ENCODE data around the gene ARHGAP10.

The ARHGAP10 gene

DNA sequence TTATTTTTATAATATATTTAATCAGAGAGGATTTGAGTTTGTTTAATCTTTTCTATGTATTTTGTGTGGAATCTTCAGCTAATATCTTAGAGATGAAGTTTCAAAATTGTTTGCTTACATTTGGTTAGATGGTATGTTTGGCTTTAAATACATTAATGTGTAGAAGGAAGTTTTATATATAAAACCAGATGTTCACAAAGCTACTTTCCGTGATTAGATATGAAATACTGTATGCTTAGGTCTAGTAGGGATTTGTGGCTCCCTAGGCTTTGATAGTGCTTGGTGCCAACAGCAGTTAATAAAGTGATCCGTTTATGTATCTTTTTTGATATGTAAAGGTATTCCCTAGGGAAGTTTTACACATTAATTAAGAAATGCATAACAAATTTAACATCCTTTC is 223.0 kb downstream of the ARHGAP10 start:
- no peak overlapping the region for H3K4me3 ChIP-seq (ENCODE audit: low read depth, low read length)
- H3K27me3 ChIP-seq (ENCODE audit: control insufficient read depth, insufficient read depth, low read length), result no peaks in the 10 kb centered on the region
- 0 out of 2 replicates have a peak, but pooled peaks cover 2% of the 10 kb centered on the region for H3K36me3 ChIP-seq (ENCODE audit: control insufficient read depth, insufficient read depth, low read length)
- H3K9ac ChIP-seq (ENCODE audit: low read length), result no peak overlapping the region
- H3K9me3 ChIP-seq (ENCODE audit: control insufficient read depth, insufficient read depth, low read depth, low read length), result no peaks in the 10 kb centered on the region
- H3K27ac ChIP-seq (ENCODE audit: low read depth, low read length), result no peak overlapping the region
- H3K4me1 ChIP-seq (ENCODE audit: control insufficient read depth, insufficient read depth, low read length), result peaks cover 14% of the 10 kb centered on the region; the same call in 1 of the 2 replicates

DNA sequence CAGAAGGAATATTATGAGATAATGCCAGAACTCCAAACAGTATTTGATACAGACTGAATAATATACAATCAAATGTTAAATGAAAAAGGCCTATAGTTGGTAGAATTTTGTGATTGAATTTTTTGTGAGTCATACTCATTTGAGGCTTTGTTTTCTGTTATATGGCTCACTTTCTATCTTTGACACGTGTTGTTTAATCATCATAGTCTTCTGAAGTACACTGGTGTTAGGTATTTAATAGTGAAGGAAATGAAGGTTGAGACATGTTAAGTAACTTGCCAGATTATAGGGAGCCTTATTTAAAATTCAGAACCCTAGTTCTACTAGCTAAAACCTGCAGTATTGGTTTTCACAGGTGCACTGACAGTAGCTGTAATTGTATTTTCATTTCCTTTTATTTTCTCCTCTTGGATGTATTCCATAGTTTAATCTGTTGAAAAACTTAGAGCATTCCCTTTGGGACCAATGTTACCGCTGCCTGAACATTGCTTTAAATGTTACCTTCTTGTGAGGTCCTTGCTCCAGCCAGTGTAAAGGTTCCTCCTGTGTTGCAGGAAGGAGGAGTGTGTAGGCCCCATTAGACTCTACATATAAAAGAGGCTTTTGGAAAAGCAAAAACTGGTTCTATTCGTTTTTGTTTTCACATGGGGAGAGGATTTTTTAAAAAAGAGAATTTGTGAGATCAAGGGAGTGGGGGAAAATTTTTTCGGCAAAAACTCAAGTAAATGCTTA is 224.1 kb downstream of the ARHGAP10 start:
- H3K36me3 ChIP-seq (ENCODE audit: control insufficient read depth, insufficient read depth, low read length), result 0 out of 2 replicates have a peak, but pooled peaks cover 2% of the 10 kb centered on the region
- H3K27me3 ChIP-seq (ENCODE audit: control insufficient read depth, insufficient read depth, low read length), result no peaks in the 10 kb centered on the region
- H3K9ac ChIP-seq (ENCODE audit: low read length), result no peak overlapping the region
- H3K27ac ChIP-seq (ENCODE audit: low read depth, low read length), result no peak overlapping the region
- no peaks in the 10 kb centered on the region for H3K9me3 ChIP-seq (ENCODE audit: control insufficient read depth, insufficient read depth, low read depth, low read length)
- H3K4me1 ChIP-seq (ENCODE audit: control insufficient read depth, insufficient read depth, low read length), result peaks cover 14% of the 10 kb centered on the region; the same call in 1 of the 2 replicates
- no peak overlapping the region for H3K4me3 ChIP-seq (ENCODE audit: low read depth, low read length)

DNA sequence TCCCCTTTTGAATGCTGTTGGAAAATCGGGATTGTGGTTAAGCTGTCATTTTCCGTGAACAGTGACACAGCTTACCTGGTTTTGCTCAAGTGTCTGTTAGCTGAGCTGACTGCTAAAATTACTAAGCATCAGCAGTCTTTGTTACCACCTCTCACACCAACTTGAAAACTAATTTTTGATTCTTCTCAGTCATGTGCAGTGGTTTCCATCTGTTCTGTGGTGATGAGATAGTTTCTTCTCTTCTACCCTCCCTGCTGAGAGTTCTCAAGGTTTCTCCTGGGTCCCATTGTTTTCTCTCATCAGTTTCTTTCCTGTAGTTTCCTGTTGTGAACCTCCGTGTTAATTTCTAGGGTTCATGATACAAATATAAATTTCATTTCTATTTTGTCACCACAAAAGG is 225.6 kb downstream of the ARHGAP10 start:
- H3K36me3 ChIP-seq (ENCODE audit: control insufficient read depth, insufficient read depth, low read length), result no peaks in the 10 kb centered on the region
- no peaks in the 10 kb centered on the region for H3K27me3 ChIP-seq (ENCODE audit: control insufficient read depth, insufficient read depth, low read length)
- no peak overlapping the region for H3K27ac ChIP-seq (ENCODE audit: low read depth, low read length)
- H3K9ac ChIP-seq (ENCODE audit: low read length), result no peak overlapping the region
- no peak overlapping the region for H3K4me3 ChIP-seq (ENCODE audit: low read depth, low read length)
- no peaks in the 10 kb centered on the region for H3K9me3 ChIP-seq (ENCODE audit: control insufficient read depth, insufficient read depth, low read depth, low read length)
- peaks cover 14% of the 10 kb centered on the region; the same call in 1 of the 2 replicates for H3K4me1 ChIP-seq (ENCODE audit: control insufficient read depth, insufficient read depth, low read length)

DNA sequence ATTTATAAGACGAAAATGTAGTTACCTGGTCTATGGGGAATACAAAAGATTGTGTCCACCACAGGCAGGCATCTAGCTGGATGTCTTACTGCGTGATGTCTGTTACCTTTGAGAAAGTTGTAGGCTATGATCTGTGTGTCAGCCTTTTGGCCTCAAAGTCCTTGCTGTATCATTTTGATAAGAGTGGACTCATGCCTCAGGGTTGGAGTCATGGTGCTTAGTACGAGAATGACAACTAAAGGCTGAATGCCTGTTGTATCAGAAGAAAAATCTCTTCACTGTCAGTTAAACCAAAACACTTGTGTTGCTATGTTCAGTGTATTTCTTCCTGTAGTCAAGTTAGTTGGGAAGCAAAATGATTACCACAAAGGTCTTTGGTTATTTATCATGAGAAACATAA is 226.2 kb downstream of the ARHGAP10 start:
- no peaks in the 10 kb centered on the region for H3K36me3 ChIP-seq (ENCODE audit: control insufficient read depth, insufficient read depth, low read length)
- no peaks in the 10 kb centered on the region for H3K27me3 ChIP-seq (ENCODE audit: control insufficient read depth, insufficient read depth, low read length)
- H3K9me3 ChIP-seq (ENCODE audit: control insufficient read depth, insufficient read depth, low read depth, low read length), result no peaks in the 10 kb centered on the region
- peaks cover 14% of the 10 kb centered on the region; the same call in 1 of the 2 replicates for H3K4me1 ChIP-seq (ENCODE audit: control insufficient read depth, insufficient read depth, low read length)
- no peak overlapping the region for H3K4me3 ChIP-seq (ENCODE audit: low read depth, low read length)
- H3K27ac ChIP-seq (ENCODE audit: low read depth, low read length), result no peak overlapping the region
- no peak overlapping the region for H3K9ac ChIP-seq (ENCODE audit: low read length)

DNA sequence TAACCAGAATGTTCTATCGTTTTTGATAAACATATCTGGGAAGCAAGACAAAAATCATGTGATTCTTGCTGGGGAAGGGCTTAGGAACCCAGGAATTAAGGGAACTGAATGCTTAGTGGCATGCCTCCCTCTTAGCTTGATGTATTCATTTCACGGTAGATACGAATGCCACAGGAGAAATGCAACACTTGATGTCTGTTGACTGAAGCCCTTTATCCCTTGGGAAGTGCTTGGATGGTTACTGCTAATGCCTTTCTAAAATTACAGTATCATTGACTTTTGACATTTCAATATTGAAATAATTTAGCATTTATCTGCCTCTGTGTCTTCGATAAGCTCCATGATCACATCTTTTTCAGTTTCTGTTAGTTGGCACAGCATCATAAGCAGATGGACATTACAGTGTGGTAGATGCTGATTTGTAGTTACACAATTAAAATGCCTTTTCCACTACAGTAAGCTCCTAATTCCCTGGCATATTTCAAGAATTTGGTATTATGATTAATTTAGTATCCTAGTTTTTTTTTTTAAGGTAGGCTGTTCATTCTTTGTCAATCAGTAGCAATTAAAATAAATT is 226.7 kb downstream of the ARHGAP10 start:
- H3K4me1 ChIP-seq (ENCODE audit: control insufficient read depth, insufficient read depth, low read length), result peaks cover 14% of the 10 kb centered on the region; the same call in 1 of the 2 replicates

DNA sequence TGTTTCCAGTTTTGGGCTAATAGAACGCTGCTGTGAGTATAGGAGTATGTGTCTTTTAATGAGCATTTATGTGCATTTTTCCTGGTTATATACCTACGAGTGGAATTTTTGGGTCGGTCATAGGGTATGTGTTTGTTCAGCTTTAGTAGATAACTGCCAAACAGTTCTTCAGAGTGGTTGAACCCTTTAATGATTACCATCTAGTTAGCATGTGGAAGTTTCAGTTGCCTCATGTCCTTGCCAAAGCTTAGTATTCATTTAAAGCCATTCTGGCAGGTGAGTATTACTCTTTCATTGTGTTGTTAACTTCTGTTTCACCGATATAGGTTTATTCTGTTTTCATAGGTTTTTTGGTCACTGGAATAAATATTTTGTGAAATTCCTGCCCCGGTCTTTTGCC is 229.1 kb downstream of the ARHGAP10 start:
- no peak overlapping the region for H3K4me3 ChIP-seq (ENCODE audit: low read depth, low read length)
- no peak overlapping the region for H3K27ac ChIP-seq (ENCODE audit: low read depth, low read length)
- no peaks in the 10 kb centered on the region for H3K36me3 ChIP-seq (ENCODE audit: control insufficient read depth, insufficient read depth, low read length)
- H3K9me3 ChIP-seq (ENCODE audit: control insufficient read depth, insufficient read depth, low read depth, low read length), result no peaks in the 10 kb centered on the region
- no peaks in the 10 kb centered on the region for H3K27me3 ChIP-seq (ENCODE audit: control insufficient read depth, insufficient read depth, low read length)
- H3K4me1 ChIP-seq (ENCODE audit: control insufficient read depth, insufficient read depth, low read length), result peaks cover 7% of the 10 kb centered on the region; the same call in 1 of the 2 replicates
- no peak overlapping the region for H3K9ac ChIP-seq (ENCODE audit: low read length)

More for the DNA sequence above, 226.7 kb downstream of the ARHGAP10 start:
- no peak overlapping the region for H3K4me3 ChIP-seq (ENCODE audit: low read depth, low read length)
- H3K27me3 ChIP-seq (ENCODE audit: control insufficient read depth, insufficient read depth, low read length), result no peaks in the 10 kb centered on the region
- H3K27ac ChIP-seq (ENCODE audit: low read depth, low read length), result no peak overlapping the region
- H3K9ac ChIP-seq (ENCODE audit: low read length), result no peak overlapping the region
- H3K9me3 ChIP-seq (ENCODE audit: control insufficient read depth, insufficient read depth, low read depth, low read length), result no peaks in the 10 kb centered on the region
- no peaks in the 10 kb centered on the region for H3K36me3 ChIP-seq (ENCODE audit: control insufficient read depth, insufficient read depth, low read length)

DNA sequence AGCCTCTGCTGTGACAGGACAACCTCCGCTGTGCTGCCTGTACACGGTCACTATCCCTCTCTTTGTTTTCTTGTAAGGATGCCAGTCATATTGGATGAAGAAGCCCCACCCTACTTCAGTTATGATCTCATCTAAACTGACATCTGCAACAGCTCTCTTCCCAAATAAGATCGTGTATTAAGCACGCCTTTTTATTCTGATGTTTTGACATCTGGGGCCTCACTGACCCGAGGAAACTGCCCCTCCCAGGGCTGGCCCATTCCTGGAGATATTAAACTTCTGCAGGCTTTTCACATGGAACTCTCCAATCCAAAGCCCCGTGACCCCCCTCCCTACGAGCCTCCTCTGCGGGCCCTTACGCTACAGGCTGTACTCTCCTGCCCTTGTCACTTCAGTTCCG is 232.0 kb downstream of the ARHGAP10 start:
- Histone ChIP-seq H3K9ac (ENCODE audit: low read length) (no peak overlapping the region), H3K36me3 (ENCODE audit: control insufficient read depth, insufficient read depth, low read length) (no peaks in the 10 kb centered on the region), H3K4me1 (ENCODE audit: control insufficient read depth, insufficient read depth, low read length) (peaks cover 5% of the 10 kb centered on the region), H3K4me3 (ENCODE audit: low read depth, low read length) (no peak overlapping the region), H3K27ac (ENCODE audit: low read depth, low read length) (no peak overlapping the region), H3K27me3 (ENCODE audit: control insufficient read depth, insufficient read depth, low read length) (no peaks in the 10 kb centered on the region), H3K9me3 (ENCODE audit: control insufficient read depth, insufficient read depth, low read depth, low read length) (no peaks in the 10 kb centered on the region)

DNA sequence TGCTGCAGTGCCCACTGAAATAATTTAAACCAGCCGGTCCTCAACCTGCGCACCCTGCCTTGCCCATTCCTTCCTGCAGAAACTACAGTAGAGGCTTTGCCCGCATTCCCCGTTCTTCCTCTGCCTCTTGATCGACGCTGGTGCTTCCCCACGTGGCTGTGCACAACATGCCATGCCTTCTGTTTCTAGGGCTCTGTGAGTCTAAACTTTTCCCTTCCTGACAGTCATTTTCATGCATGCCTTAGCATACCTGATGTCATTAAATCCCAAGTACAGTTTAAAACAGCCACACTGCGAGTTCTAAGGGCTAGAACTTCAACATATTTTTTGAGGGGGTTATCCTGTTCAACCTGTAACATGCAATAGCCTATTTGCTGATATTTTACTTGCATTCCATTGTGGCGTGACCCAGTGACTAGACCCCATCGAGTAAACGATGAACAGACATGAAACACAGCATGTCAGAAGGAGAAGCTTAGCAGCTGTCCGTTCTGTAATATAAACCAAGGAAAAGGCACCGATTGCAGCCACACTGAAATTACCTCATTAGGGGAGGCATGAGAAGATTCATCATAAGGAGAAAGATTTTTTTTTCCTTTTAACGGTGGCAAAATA is 232.5 kb downstream of the ARHGAP10 start:
- no peak overlapping the region for H3K9ac ChIP-seq (ENCODE audit: low read length)
- no peaks in the 10 kb centered on the region for H3K9me3 ChIP-seq (ENCODE audit: control insufficient read depth, insufficient read depth, low read depth, low read length)
- H3K4me3 ChIP-seq (ENCODE audit: low read depth, low read length), result no peak overlapping the region
- H3K27ac ChIP-seq (ENCODE audit: low read depth, low read length), result no peak overlapping the region
- H3K4me1 ChIP-seq (ENCODE audit: control insufficient read depth, insufficient read depth, low read length), result peaks cover 6% of the 10 kb centered on the region
- H3K36me3 ChIP-seq (ENCODE audit: control insufficient read depth, insufficient read depth, low read length), result no peaks in the 10 kb centered on the region
- no peaks in the 10 kb centered on the region for H3K27me3 ChIP-seq (ENCODE audit: control insufficient read depth, insufficient read depth, low read length)

DNA sequence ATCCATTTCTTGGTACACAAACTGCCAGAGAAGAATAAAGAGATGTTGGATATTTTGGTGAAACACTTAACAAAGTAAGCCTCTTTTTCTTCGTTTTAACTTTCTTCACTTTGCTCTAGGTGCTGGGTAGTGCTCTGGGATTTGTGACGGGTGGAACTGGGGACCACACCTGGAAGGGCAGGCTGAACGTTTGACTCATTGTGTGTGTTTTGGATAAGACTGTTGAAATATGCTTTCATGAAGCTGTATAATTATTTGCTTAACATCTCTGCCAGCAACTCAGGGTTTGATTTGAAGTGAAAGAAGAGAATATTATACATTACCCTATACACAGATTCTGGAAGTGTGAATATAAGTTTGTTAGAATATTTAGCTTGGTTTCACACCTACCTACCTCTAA is 233.2 kb downstream of the ARHGAP10 start:
- no peaks in the 10 kb centered on the region for H3K9me3 ChIP-seq (ENCODE audit: control insufficient read depth, insufficient read depth, low read depth, low read length)
- H3K9ac ChIP-seq (ENCODE audit: low read length), result no peak overlapping the region
- peaks cover 13% of the 10 kb centered on the region for H3K4me1 ChIP-seq (ENCODE audit: control insufficient read depth, insufficient read depth, low read length)
- H3K4me3 ChIP-seq (ENCODE audit: low read depth, low read length), result no peak overlapping the region
- no peaks in the 10 kb centered on the region for H3K36me3 ChIP-seq (ENCODE audit: control insufficient read depth, insufficient read depth, low read length)
- H3K27ac ChIP-seq (ENCODE audit: low read depth, low read length), result no peak overlapping the region
- H3K27me3 ChIP-seq (ENCODE audit: control insufficient read depth, insufficient read depth, low read length), result no peaks in the 10 kb centered on the region

DNA sequence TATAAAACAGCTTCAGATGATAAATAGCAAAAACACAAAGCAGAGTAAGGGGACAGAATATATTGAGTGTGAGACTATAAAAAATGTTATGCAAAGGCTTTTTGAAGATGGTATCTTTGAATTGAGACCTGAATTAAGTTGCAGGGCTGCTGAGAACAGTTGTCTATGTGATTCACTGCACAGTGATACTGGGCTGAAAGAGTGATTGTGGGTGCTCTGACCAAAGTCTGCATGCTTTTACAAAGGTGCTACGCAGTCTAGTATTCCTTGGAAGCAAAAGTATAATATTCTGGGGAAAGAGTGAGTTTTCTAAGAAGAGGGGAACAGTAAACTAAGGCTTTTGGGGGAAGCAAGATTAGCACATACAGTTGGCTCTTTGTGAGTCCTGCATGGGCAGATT is 234.0 kb downstream of the ARHGAP10 start:
- Histone ChIP-seq H3K9me3 (ENCODE audit: control insufficient read depth, insufficient read depth, low read depth, low read length) (no peaks in the 10 kb centered on the region), H3K4me1 (ENCODE audit: control insufficient read depth, insufficient read depth, low read length) (peaks cover 18% of the 10 kb centered on the region), H3K27ac (ENCODE audit: low read depth, low read length) (no peak overlapping the region), H3K4me3 (ENCODE audit: low read depth, low read length) (no peak overlapping the region), H3K9ac (ENCODE audit: low read length) (no peak overlapping the region), H3K27me3 (ENCODE audit: control insufficient read depth, insufficient read depth, low read length) (no peaks in the 10 kb centered on the region), H3K36me3 (ENCODE audit: control insufficient read depth, insufficient read depth, low read length) (no peaks in the 10 kb centered on the region)

DNA sequence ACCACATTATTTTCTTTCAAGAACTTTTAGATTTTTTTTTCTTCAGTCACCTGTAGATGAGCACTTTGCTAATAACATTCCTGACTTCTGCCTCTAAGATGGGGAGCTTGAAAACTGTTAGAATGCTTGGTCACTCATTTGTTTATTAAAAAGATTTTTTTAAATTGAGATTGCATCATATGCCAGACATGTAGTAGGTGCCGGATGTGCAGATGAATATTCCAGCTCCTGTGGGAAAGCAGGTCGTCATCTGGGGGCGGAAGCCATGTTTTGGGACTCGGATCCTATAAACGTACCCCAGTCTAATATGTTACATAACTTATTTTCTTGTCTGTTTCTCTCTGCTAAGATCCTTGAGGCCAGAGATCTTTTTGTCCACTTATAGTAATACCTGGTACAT is 236.8 kb downstream of the ARHGAP10 start:
- Histone ChIP-seq H3K4me1 (ENCODE audit: control insufficient read depth, insufficient read depth, low read length) (peaks cover 18% of the 10 kb centered on the region), H3K9ac (ENCODE audit: low read length) (no peak overlapping the region), H3K27ac (ENCODE audit: low read depth, low read length) (no peak overlapping the region), H3K27me3 (ENCODE audit: control insufficient read depth, insufficient read depth, low read length) (no peaks in the 10 kb centered on the region), H3K9me3 (ENCODE audit: control insufficient read depth, insufficient read depth, low read depth, low read length) (no peaks in the 10 kb centered on the region), H3K36me3 (ENCODE audit: control insufficient read depth, insufficient read depth, low read length) (no peaks in the 10 kb centered on the region), H3K4me3 (ENCODE audit: low read depth, low read length) (no peak overlapping the region)

Measured in HUES6 (cell line).